Astrocyte (in vitro differentiated cells and primary cell): Measurements from ENCODE around the gene SSX7. TPM values are rescaled to one million over a fixed set of nuclear protein-coding genes. Genes with fewer than 3 reads are reported as not detected.
"Not testable (repeated sequence)": the region's sequence is repeated elsewhere in the genome, so short reads cannot be mapped to it uniquely, and the experiment has no call there.

ENCODE experiments used
- DNase-seq: peaks from one replicate; pipeline ENCODE4 v3.0.0-alpha.2; 2010; ENCODE audit warnings: low read depth
- FAIRE-seq: peaks from 2 replicates; lab custom pipeline; 2011; peaks lifted over from hg19 to GRCh38; lab: Jason Lieb, UNC
- H2AFZ ChIP-seq: 2 replicates; pipeline ENCODE4 v1.6.0; 2012; ENCODE audit warnings: low read depth, low read length, inconsistent platforms
- H3K27ac ChIP-seq: 2 replicates; pipeline ENCODE4 v1.5.1; 2011; ENCODE audit warnings: low read depth, low read length, inconsistent platforms
- H3K27me3 ChIP-seq: 2 replicates; pipeline ENCODE4 v1.6.0; 2011; ENCODE audit warnings: low read length, inconsistent platforms; ENCODE audit not compliant: insufficient read depth
- H3K36me3 ChIP-seq: 2 replicates; pipeline ENCODE4 v1.5.1; 2011; ENCODE audit warnings: low read length, inconsistent platforms; ENCODE audit not compliant: insufficient read depth
- H3K4me1 ChIP-seq: 2 replicates; pipeline ENCODE4 v1.5.1; 2011; ENCODE audit warnings: low read length, inconsistent platforms; ENCODE audit not compliant: insufficient read depth
- H3K4me2 ChIP-seq: 2 replicates; pipeline ENCODE4 v1.6.0; 2012; ENCODE audit warnings: low read length, inconsistent platforms
- H3K4me3 ChIP-seq: 2 replicates; pipeline ENCODE4 v1.5.1; 2011; ENCODE audit warnings: low read depth, mild to moderate bottlenecking, low read length, inconsistent platforms; ENCODE audit not compliant: insufficient read depth
- H3K79me2 ChIP-seq: 2 replicates; pipeline ENCODE4 v1.6.0; 2012; ENCODE audit warnings: mild to moderate bottlenecking, low read length, inconsistent platforms; ENCODE audit not compliant: insufficient read depth
- H3K9ac ChIP-seq: 2 replicates; pipeline ENCODE4 v1.6.0; 2012; ENCODE audit warnings: mild to moderate bottlenecking, low read length, inconsistent platforms
- H3K9me3 ChIP-seq: 2 replicates; pipeline ENCODE4 v1.5.1; 2012; ENCODE audit warnings: low read depth, mild to moderate bottlenecking, low read length, inconsistent platforms; ENCODE audit not compliant: insufficient read depth
- H4K20me1 ChIP-seq: 2 replicates; pipeline ENCODE4 v1.6.0; 2012; ENCODE audit warnings: low read length, inconsistent platforms; ENCODE audit not compliant: insufficient read depth
- H3K27ac Mint-ChIP-seq: one replicate; pipeline ENCODE4 v1.8.0; 2021; ENCODE audit warnings: mild to moderate bottlenecking, mixed read lengths; ENCODE audit not compliant: unreplicated experiment
- H3K27me3 Mint-ChIP-seq: one replicate; pipeline ENCODE4 v1.8.0; 2021; ENCODE audit warnings: low read depth, mixed read lengths; ENCODE audit not compliant: unreplicated experiment
- H3K36me3 Mint-ChIP-seq: one replicate; pipeline ENCODE4 v1.8.0; 2021; ENCODE audit warnings: low read depth, mixed read lengths; ENCODE audit not compliant: unreplicated experiment
- H3K4me1 Mint-ChIP-seq: one replicate; pipeline ENCODE4 v1.8.0; 2021; ENCODE audit warnings: low read depth, mixed read lengths; ENCODE audit not compliant: unreplicated experiment
- H3K4me3 Mint-ChIP-seq: one replicate; pipeline ENCODE4 v1.8.0; 2021; ENCODE audit warnings: mild to moderate bottlenecking, moderate library complexity, mixed read lengths; ENCODE audit not compliant: unreplicated experiment
- H3K9me3 Mint-ChIP-seq: one replicate; pipeline ENCODE4 v1.8.0; 2021; ENCODE audit warnings: mild to moderate bottlenecking, mixed read lengths; ENCODE audit not compliant: unreplicated experiment
- EZH2 ChIP-seq: IDR thresholded peaks from 2 replicates; pipeline ENCODE4 v1.6.1; 2012; ENCODE audit warnings: mild to moderate bottlenecking, low read length, inconsistent platforms; ENCODE audit not compliant: insufficient read depth
- total RNA-seq: library from RNA; stranded (reverse); gene quantifications from 2 replicates; pipeline ENCODE4 v1.2.1, GENCODE V29; 2021
- TF ChIP-seq, protein P1 (sequence below): IDR thresholded peaks from 2 replicates; pipeline ENCODE4 v1.5.1; 2011; ENCODE audit warnings: low read depth, mild to moderate bottlenecking, inconsistent platforms, low read length, moderate library complexity; ENCODE audit not compliant: insufficient read depth

Gene SSX7
- total RNA-seq, 1 donor from 2014 or later, result not detected

DNA sequence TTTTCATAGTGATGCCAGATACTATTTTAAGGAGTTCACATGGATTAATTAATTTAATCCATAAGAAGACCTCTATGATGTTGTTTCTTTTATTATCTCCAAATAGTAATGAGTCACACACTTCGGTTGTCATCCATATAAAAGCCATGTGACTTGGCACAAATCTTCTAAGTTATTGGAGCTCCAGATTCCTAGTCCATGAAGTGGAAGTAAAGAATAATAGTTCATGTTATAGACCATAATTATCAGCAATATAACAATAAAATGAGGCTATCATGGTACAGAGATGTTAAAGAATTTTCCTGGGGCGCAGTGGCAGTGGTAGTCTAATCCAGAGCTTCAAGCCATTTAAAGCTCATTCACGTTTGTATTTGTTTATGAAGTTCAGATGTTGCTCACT, 26.2 kb downstream of the SSX7 start:
- not testable (repeated sequence) for H2AFZ ChIP-seq, H3K9me3 Mint-ChIP-seq, H3K4me3 Mint-ChIP-seq, H3K36me3 Mint-ChIP-seq, H3K4me3 ChIP-seq, H3K4me1 Mint-ChIP-seq, H3K27me3 Mint-ChIP-seq, H3K27ac Mint-ChIP-seq, H3K36me3 ChIP-seq, H4K20me1 ChIP-seq, H3K79me2 ChIP-seq, H3K4me1 ChIP-seq, H3K27me3 ChIP-seq, H3K4me2 ChIP-seq, H3K27ac ChIP-seq, DNase-seq, H3K9ac ChIP-seq, H3K9me3 ChIP-seq
- FAIRE-seq, result peak; percentile 98

DNA sequence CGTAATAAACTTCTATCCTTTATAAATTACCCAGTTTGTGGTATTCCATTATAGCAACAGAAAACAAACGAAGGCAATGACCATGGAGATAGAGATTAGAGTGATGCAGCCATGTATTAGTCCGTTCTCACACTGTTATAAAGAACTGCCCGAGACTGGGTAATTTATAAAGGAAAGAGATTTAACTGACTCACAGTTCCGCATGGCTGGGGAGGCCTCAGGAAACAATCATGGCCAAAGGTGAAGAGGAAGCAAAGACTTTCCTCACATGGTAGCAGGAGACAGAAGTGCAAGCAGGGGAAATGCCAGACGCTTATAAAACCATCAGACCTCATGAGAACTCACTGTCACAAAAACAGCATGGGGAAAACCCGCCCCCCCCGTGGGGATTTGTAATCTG, 34.0 kb downstream of the SSX7 start:
- FAIRE-seq, H3K4me3 ChIP-seq, H3K9me3 Mint-ChIP-seq, H3K4me1 Mint-ChIP-seq, H4K20me1 ChIP-seq, H3K27ac Mint-ChIP-seq, H3K27ac ChIP-seq, H2AFZ ChIP-seq, H3K9ac ChIP-seq, DNase-seq, H3K36me3 Mint-ChIP-seq, H3K36me3 ChIP-seq, H3K9me3 ChIP-seq, H3K27me3 ChIP-seq, H3K4me1 ChIP-seq, H3K27me3 Mint-ChIP-seq, H3K4me2 ChIP-seq, H3K79me2 ChIP-seq, H3K4me3 Mint-ChIP-seq: not testable (repeated sequence)

DNA sequence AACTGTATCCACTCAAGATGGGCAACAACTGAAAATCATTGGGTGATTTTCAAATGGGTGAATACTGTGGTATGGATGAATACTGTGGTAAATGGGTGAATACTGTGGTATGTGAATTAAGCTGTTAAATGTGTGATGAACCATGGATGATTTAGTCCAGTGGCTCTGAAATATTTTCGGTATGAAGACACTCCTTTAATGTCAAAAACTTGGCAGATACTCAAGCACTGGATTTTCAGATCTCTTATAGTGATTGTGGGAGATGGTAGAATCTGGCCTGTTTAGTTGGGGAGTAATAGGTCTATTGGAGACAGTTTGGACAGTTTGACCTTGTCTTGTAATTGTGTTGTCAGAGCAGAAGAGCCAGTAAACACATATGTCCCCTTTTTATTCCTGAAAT, 45.7 kb downstream of the SSX7 start:
- Histone ChIP-seq H2AFZ (no peak overlapping the region), H4K20me1 (no peaks in the 10 kb centered on the region), H3K4me1 (no peaks in the 10 kb centered on the region), H3K36me3 (no peaks in the 10 kb centered on the region), H3K4me3 (no peak overlapping the region), H3K79me2 (no peaks in the 10 kb centered on the region), H3K4me2 (no peak overlapping the region), H3K9me3 (no peaks in the 10 kb centered on the region), H3K27me3 (no peaks in the 10 kb centered on the region), H3K27ac (no peak overlapping the region), H3K9ac (no peak overlapping the region)
- H3K4me3 Mint-ChIP-seq, result no peak overlapping the region
- H3K36me3 Mint-ChIP-seq, result no peaks in the 10 kb centered on the region
- H3K27me3 Mint-ChIP-seq, result peaks cover 5% of the 10 kb centered on the region
- no peak overlapping the region for H3K27ac Mint-ChIP-seq
- no peaks in the 10 kb centered on the region for H3K9me3 Mint-ChIP-seq
- H3K4me1 Mint-ChIP-seq, result no peaks in the 10 kb centered on the region
- peak; percentile 87 for FAIRE-seq
- no peak for DNase-seq
- TF ChIP-seq EZH2, result no peak
- TF ChIP-seq, protein P1, sequence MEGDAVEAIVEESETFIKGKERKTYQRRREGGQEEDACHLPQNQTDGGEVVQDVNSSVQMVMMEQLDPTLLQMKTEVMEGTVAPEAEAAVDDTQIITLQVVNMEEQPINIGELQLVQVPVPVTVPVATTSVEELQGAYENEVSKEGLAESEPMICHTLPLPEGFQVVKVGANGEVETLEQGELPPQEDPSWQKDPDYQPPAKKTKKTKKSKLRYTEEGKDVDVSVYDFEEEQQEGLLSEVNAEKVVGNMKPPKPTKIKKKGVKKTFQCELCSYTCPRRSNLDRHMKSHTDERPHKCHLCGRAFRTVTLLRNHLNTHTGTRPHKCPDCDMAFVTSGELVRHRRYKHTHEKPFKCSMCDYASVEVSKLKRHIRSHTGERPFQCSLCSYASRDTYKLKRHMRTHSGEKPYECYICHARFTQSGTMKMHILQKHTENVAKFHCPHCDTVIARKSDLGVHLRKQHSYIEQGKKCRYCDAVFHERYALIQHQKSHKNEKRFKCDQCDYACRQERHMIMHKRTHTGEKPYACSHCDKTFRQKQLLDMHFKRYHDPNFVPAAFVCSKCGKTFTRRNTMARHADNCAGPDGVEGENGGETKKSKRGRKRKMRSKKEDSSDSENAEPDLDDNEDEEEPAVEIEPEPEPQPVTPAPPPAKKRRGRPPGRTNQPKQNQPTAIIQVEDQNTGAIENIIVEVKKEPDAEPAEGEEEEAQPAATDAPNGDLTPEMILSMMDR, result no peak

DNA sequence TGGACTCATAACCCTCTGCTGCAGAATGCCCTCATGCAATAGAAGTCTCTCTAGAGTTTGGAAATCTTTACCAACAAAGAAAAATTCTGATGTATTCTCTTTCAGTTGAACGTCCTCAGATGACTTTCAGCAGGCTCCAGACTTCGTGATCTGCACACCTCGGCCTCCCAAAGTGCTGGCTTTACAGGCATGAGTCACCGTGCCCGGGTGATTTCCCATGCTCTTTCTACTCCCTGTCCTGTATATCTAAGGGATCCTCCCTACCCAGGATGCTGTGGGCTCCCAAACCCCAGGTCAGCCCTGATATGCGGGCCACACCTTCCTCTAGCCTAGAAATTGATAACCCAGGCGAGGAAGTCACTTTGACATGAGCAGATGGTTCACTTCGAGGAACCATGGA, 51.5 kb downstream of the SSX7 start:
- not testable (repeated sequence) for H3K79me2 ChIP-seq, FAIRE-seq, H3K36me3 ChIP-seq, H3K4me3 ChIP-seq, H3K4me1 Mint-ChIP-seq, H2AFZ ChIP-seq, H3K4me1 ChIP-seq, DNase-seq, H3K27ac Mint-ChIP-seq, H3K9ac ChIP-seq, H3K36me3 Mint-ChIP-seq, H3K4me2 ChIP-seq, H3K4me3 Mint-ChIP-seq, H4K20me1 ChIP-seq, H3K9me3 Mint-ChIP-seq, H3K27me3 ChIP-seq, H3K9me3 ChIP-seq, H3K27ac ChIP-seq, H3K27me3 Mint-ChIP-seq
